Loucy (cell line): ENCODE results near the gene PARD3B.

Experiments used
- H2AFZ ChIP-seq: fragments of 200-600 bp; sonication (generic); 2 replicates; pipeline ENCODE4 v1.6.0; 2016; ENCODE audit warnings: antibody characterized with exemption, mild to moderate bottlenecking, low read length, moderate library complexity
- H3F3A ChIP-seq: fragments of 200-600 bp; 2 replicates; pipeline ENCODE4 v1.6.0; 2016; ENCODE audit warnings: antibody characterized with exemption, low read depth, mild to moderate bottlenecking
- H3K27me3 ChIP-seq: fragments of 200-600 bp; sonication (generic); 2 replicates; pipeline ENCODE4 v1.6.1; 2014; ENCODE audit warnings: low read length, mild to moderate bottlenecking; ENCODE audit not compliant: insufficient read depth, poor library complexity, severe bottlenecking
- H3K36me3 ChIP-seq: fragments of 200-600 bp; sonication (generic); 2 replicates; pipeline ENCODE4 v1.6.1; 2016; ENCODE audit warnings: low read length; ENCODE audit not compliant: insufficient read depth
- H3K4me1 ChIP-seq: fragments of 200-600 bp; sonication (generic); 2 replicates; pipeline ENCODE4 v1.5.1; 2014; ENCODE audit warnings: low read length, mild to moderate bottlenecking; ENCODE audit not compliant: insufficient read depth, poor library complexity, severe bottlenecking
- H3K4me2 ChIP-seq: fragments of 200-600 bp; sonication (generic); 2 replicates; pipeline ENCODE4 v1.6.0; 2014; ENCODE audit warnings: antibody characterized with exemption, low read length, low read depth, mild to moderate bottlenecking; ENCODE audit not compliant: poor library complexity, severe bottlenecking
- H3K4me3 ChIP-seq: fragments of 200-600 bp; sonication (generic); 2 replicates; pipeline ENCODE4 v1.5.1; 2014; ENCODE audit warnings: low read length, mild to moderate bottlenecking, mixed read lengths; ENCODE audit not compliant: poor library complexity, severe bottlenecking
- H3K79me2 ChIP-seq: fragments of 200-600 bp; sonication (generic); 2 replicates; pipeline ENCODE4 v1.6.1; 2014; ENCODE audit warnings: low read length; ENCODE audit not compliant: insufficient read depth
- H3K9ac ChIP-seq: fragments of 200-600 bp; sonication (generic); 2 replicates; pipeline ENCODE4 v1.6.0; 2014; ENCODE audit warnings: mild to moderate bottlenecking, low read depth, low read length, moderate library complexity; ENCODE audit not compliant: poor library complexity, severe bottlenecking
- H3K9me2 ChIP-seq: fragments of 200-600 bp; sonication (generic); replicated peaks from 2 replicates; pipeline ENCODE4 v1.6.1; 2016; ENCODE audit warnings: low read depth, low read length, mixed read lengths
- H3K9me3 ChIP-seq: fragments of 200-600 bp; sonication (generic); 2 replicates; pipeline ENCODE4 v1.6.1; 2014; ENCODE audit warnings: mild to moderate bottlenecking, antibody characterized with exemption, low read length, low read depth; ENCODE audit not compliant: insufficient read depth
- H4K20me1 ChIP-seq: fragments of 200-600 bp; sonication (generic); 2 replicates; pipeline ENCODE4 v1.6.0; 2014; ENCODE audit warnings: antibody characterized with exemption, low read length, mild to moderate bottlenecking; ENCODE audit not compliant: insufficient read depth, poor library complexity, severe bottlenecking
- CTCF ChIP-seq: fragments of 200-600 bp; sonication (generic); conservative IDR thresholded peaks from 2 replicates; pipeline ENCODE4 v1.5.1; 2014; ENCODE audit warnings: mild to moderate bottlenecking, antibody characterized with exemption, low read length
- EZH2phosphoT487 ChIP-seq: fragments of 200-600 bp; IDR thresholded peaks from 2 replicates; pipeline ENCODE4 v1.6.1; 2018; ENCODE audit warnings: antibody characterized with exemption, mild to moderate bottlenecking, moderate library complexity, borderline replicate concordance

PARD3B gene

GRCh38 chr2:205169464-205169863 is 624.2 kb downstream of the PARD3B start:
- Histone ChIP-seq H3K9ac (no peak overlapping the region), H3F3A (no peaks in the 10 kb centered on the region), H3K27me3 (no peaks in the 10 kb centered on the region), H3K4me1 (peaks cover 12% of the 10 kb centered on the region), H4K20me1 (no peaks in the 10 kb centered on the region), H2AFZ (no peak overlapping the region), H3K4me2 (peak overlapping the region; percentile 32), H3K79me2 (no peaks in the 10 kb centered on the region), H3K9me3 (no peaks in the 10 kb centered on the region), H3K36me3 (no peaks in the 10 kb centered on the region), H3K4me3 (no peak overlapping the region), H3K9me2 (no peaks in the 10 kb centered on the region)
- TF ChIP-seq CTCF (no peak), EZH2phosphoT487 (no peak)

GRCh38 chr2:205170399-205170798 is 625.1 kb downstream of the PARD3B start:
- Histone ChIP-seq H4K20me1 (no peaks in the 10 kb centered on the region), H2AFZ (no peak overlapping the region), H3K27me3 (no peaks in the 10 kb centered on the region), H3K4me3 (no peak overlapping the region), H3K9me3 (no peaks in the 10 kb centered on the region), H3K4me1 (peaks cover 12% of the 10 kb centered on the region), H3K9me2 (no peaks in the 10 kb centered on the region), H3K36me3 (no peaks in the 10 kb centered on the region), H3K79me2 (no peaks in the 10 kb centered on the region), H3K9ac (no peak overlapping the region), H3K4me2 (no peak overlapping the region), H3F3A (no peaks in the 10 kb centered on the region)
- no peak for TF ChIP-seq CTCF
- no peak for TF ChIP-seq EZH2phosphoT487

GRCh38 chr2:205171261-205171940 is 626.1 kb downstream of the PARD3B start:
- Histone ChIP-seq H2AFZ (no peak overlapping the region), H3K4me1 (peaks cover 12% of the 10 kb centered on the region), H3F3A (no peaks in the 10 kb centered on the region), H3K9me2 (no peaks in the 10 kb centered on the region), H3K36me3 (no peaks in the 10 kb centered on the region), H3K9ac (no peak overlapping the region), H3K9me3 (no peaks in the 10 kb centered on the region), H3K27me3 (no peaks in the 10 kb centered on the region), H3K4me3 (no peak overlapping the region), H3K79me2 (no peaks in the 10 kb centered on the region), H3K4me2 (no peak overlapping the region), H4K20me1 (no peaks in the 10 kb centered on the region)
- no peak for TF ChIP-seq CTCF
- no peak for TF ChIP-seq EZH2phosphoT487
